GM12878 (cell line): ENCODE data around the gene TMEM255B. TPM values are rescaled to one million over a fixed set of nuclear protein-coding genes. Genes with fewer than 3 reads are reported as not detected.

Source experiments
- ATAC-seq: fragments of 200-7000 bp; cut with Tn5 transposase; 3 replicates; pipeline ENCODE4 v1.9.1; 2020; ENCODE audit warnings: mild to moderate bottlenecking, moderate library complexity
- BruUV-seq: library from RNA; stranded (reverse); fragments of 400-500 nt; replicated peaks from 2 replicates; lab custom pipeline; 2021; lab: Mats Ljungman, UMichigan
- CTCF ChIA-PET: fragments of 300-600 bp; sonication (Branson Sonifier 250); formaldehyde crosslinking; extraction: SDS; loops from one replicate; lab custom pipeline; 2021; ENCODE audit warnings: inconsistent platforms; lab: Yijun Ruan, JAX
- POLR2A ChIA-PET: fragments of 350-600 bp; formaldehyde crosslinking; extraction: SDS; loops from one replicate; lab custom pipeline; 2021; ENCODE audit warnings: inconsistent platforms; lab: Charles Lee
- RAD21 ChIA-PET: fragments of 300-600 bp; sonication (Branson Sonifier 250); formaldehyde crosslinking; loops from one replicate; lab custom pipeline; 2023; ENCODE audit warnings: antibody characterized with exemption; ENCODE audit not compliant: unreplicated experiment; lab: Charles Lee
- SMC1A ChIA-PET: fragments of 300-600 bp; sonication (Branson Sonifier 250); formaldehyde crosslinking; loops from one replicate; lab custom pipeline; 2023; ENCODE audit not compliant: unreplicated experiment, uncharacterized antibody; lab: Charles Lee
- DNase-seq: peaks from one replicate; pipeline ENCODE4 v3.0.0-alpha.2; 2011; ENCODE audit warnings: low read depth, low spot score
- FAIRE-seq: peaks from 3 replicates; lab custom pipeline; 2011; peaks lifted over from hg19 to GRCh38; lab: Jason Lieb, UNC
- H2AFZ ChIP-seq: 2 replicates; pipeline ENCODE4 v1.6.0; 2011; ENCODE audit warnings: low read depth, low read length, control low read depth; ENCODE audit not compliant: control insufficient read depth
- H3K27ac ChIP-seq: 2 replicates; pipeline ENCODE4 v1.5.1; 2011; ENCODE audit warnings: control low read depth; ENCODE audit not compliant: control insufficient read depth, insufficient read depth
- H3K27me3 ChIP-seq, 2 experiments: replicated peaks in 1 of 2; 2 replicates each; pipeline versions ENCODE4 v1.6.0 to v1.6.1; 2011; ENCODE audit warnings: low read length in 1 of 2; ENCODE audit not compliant: control insufficient read depth in 2 of 2, insufficient read depth in 2 of 2
- H3K36me3 ChIP-seq, 2 experiments: 2 replicates each; pipeline ENCODE4 v1.5.1; 2011; ENCODE audit warnings: low read length in 1 of 2; ENCODE audit not compliant: control insufficient read depth in 2 of 2, insufficient read depth in 2 of 2
- H3K4me1 ChIP-seq: 2 replicates; pipeline ENCODE4 v1.6.1; 2011; ENCODE audit warnings: mild to moderate bottlenecking, low read length, moderate library complexity, mixed read lengths; ENCODE audit not compliant: control insufficient read depth, insufficient read depth
- H3K4me2 ChIP-seq: 2 replicates; pipeline ENCODE4 v1.6.0; 2011; ENCODE audit warnings: control low read depth; ENCODE audit not compliant: control insufficient read depth, insufficient read depth
- H3K4me3 ChIP-seq: fragments of 200-600 bp; sonication (generic); 2 replicates; pipeline ENCODE4 v1.5.1; 2016
- H3K79me2 ChIP-seq: 2 replicates; pipeline ENCODE4 v1.6.0; 2011; ENCODE audit warnings: low read length; ENCODE audit not compliant: control insufficient read depth, insufficient read depth
- H3K9ac ChIP-seq: 2 replicates; pipeline ENCODE4 v1.8.0; 2011; ENCODE audit warnings: low read length, control low read depth, mixed read lengths; ENCODE audit not compliant: control insufficient read depth, insufficient read depth
- H3K9me3 ChIP-seq: replicated peaks from 3 replicates; pipeline ENCODE4 v1.5.1; 2011; ENCODE audit warnings: mild to moderate bottlenecking, low read length; ENCODE audit not compliant: control insufficient read depth, insufficient read depth
- H4K20me1 ChIP-seq: 2 replicates; pipeline ENCODE4 v1.6.0; 2011; ENCODE audit not compliant: control insufficient read depth, insufficient read depth
- CBX5 ChIP-seq: sonication (generic); IDR thresholded peaks from 2 replicates; pipeline ENCODE4 v1.6.1; 2016; ENCODE audit warnings: low read depth, moderate library complexity, mild to moderate bottlenecking, inconsistent platforms
- EZH2 ChIP-seq: IDR thresholded peaks from 2 replicates; pipeline ENCODE4 v1.6.1; 2012; ENCODE audit warnings: low read depth, mild to moderate bottlenecking, control low read depth, inconsistent platforms, low read length, borderline replicate concordance; ENCODE audit not compliant: control insufficient read depth
- HDAC6 ChIP-seq: fragments of 200-600 bp; sonication (generic); IDR thresholded peaks from one replicate; pipeline ENCODE4 v1.8.0; 2017; ENCODE audit warnings: antibody characterized with exemption; ENCODE audit not compliant: unreplicated experiment
- RB1 ChIP-seq: fragments of 450-650 bp; formaldehyde crosslinking; IDR thresholded peaks from 2 replicates; pipeline ENCODE4 v1.6.1; 2017; ENCODE audit warnings: mild to moderate bottlenecking, borderline replicate concordance
- SMAD5 ChIP-seq: IDR thresholded peaks from 2 replicates; pipeline ENCODE4 v1.6.1; 2016; ENCODE audit warnings: antibody characterized with exemption, low read depth
- SUZ12 ChIP-seq: fragments of 200-600 bp; sonication (generic); IDR thresholded peaks from one replicate; pipeline ENCODE4 v1.6.1; 2018; ENCODE audit warnings: antibody characterized with exemption, mild to moderate bottlenecking; ENCODE audit not compliant: unreplicated experiment
- TCF7 ChIP-seq: IDR thresholded peaks from 2 replicates; pipeline ENCODE4 v1.6.1; 2014; ENCODE audit warnings: antibody characterized with exemption, borderline replicate concordance
- WGBS: methylation state at CpG from one replicate; pipeline ENCODE4 v1.1.6; 2016; ENCODE audit warnings: low lambda C conversion rate; ENCODE audit not compliant: insufficient replicate concordance, insufficient coverage; ENCODE audit errors: missing lambda C conversion rate; 5-methylcytosine and 5-hydroxymethylcytosine counted together
- in situ Hi-C: fragments of 300-500 bp; cut with MboI; formaldehyde crosslinking; loops from 9 replicates; pipeline ENCODE4 v1.14.3; 2018; ENCODE audit warnings: mixed read lengths
- intact Hi-C: fragments of 100-400 bp; cut with micrococcal nuclease; formaldehyde crosslinking; loops from one replicate; pipeline ENCODE4 v1.14.2; 2022; ENCODE audit not compliant: unreplicated experiment
- polyA plus RNA-seq, 11 experiments: library from polyadenylated mRNA; depleted of rRNA in 4 of 11; unstranded in 6 of 11; stranded (reverse) in 5 of 11; fragments of >200 nt; fragmentation: Nextera tagmentation in 4 of 11; fragmentation: Illumina TruSeq in 1 of 11; extraction: Ambion mirVana in 4 of 11; extraction: Trizol in 1 of 11; gene quantifications; 1 replicate in 1 of 11; 2 replicates in 10 of 11; pipeline versions ENCODE4 v1.2.1 to v1.2.3, GENCODE V29; 2011 to 2016; ENCODE audit warnings: inconsistent platforms in 2 of 11, missing spikeins in 2 of 11, low read depth in 1 of 11
- total RNA-seq, 4 experiments: library from RNA; depleted of rRNA in 3 of 4; stranded (reverse); fragments of >200 nt in 3 of 4; fragmentation: Illumina TruSeq in 1 of 4; extraction: Trizol in 1 of 4; gene quantifications; 2 replicates each; pipeline versions ENCODE4 v1.2.1 to v1.2.3, GENCODE V29; 2013 to 2021

Gene TMEM255B
- total and polyA plus RNA-seq, 10 of the 15 experiments (the other 5 are each of a cell fraction or from before 2014, with no cell fraction given), result 0.04 to 0.62 (median 0.13) TPM; not detected in 3

DNA sequence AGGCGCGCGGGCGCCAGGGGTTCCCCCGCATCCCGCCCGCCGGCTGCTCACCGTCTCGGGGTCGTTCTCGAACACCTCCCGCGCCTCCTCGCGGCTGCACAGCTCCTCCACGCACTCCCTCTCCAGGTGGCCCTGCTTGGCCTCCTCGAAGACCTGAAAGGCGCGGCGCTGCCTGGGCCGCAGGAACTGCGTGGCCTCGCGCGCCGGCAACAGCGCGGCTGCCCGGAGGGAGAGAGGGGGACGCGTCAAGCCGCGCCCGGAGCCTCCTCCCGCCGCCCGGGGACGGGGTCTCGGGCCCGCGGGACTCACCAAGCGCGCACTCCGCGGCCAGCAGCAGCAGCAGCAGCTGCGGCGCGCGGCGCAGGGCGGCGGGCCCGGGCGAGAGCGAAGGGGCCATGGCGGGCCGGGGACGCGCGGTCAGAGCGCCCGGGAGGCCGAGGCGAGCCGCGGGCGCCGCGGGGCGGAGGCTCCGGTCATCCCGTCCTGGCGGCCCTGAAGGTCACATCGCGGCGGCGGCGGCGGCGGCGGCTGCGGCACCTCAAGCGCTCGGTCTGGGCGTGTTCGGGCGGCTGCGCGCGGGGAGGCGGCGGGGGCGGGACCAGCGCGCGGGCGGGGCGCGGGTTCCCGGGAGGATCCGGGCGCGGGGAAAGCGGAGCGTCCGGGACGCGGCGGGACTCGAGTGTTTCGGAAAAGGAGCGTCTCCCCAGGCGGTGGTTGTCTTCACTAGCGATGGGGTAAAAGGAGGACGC lies 104.7 kb downstream of the TMEM255B start, which contains the start of gene GAS6:
Gene GAS6 (minus strand): TSS at position 553 of the 749 bp plus-strand sequence. CDS start 156 bp downstream, at position 397.
- H3K27me3 ChIP-seq, result peaks cover 2 to 14% of the 10 kb centered on the region in 2 experiments
- ChIA-PET RAD21 (no interaction called here), POLR2A (no interaction called here), SMC1A (no interaction called here), CTCF (no interaction called here)
- in situ Hi-C loops (no loop called here), intact Hi-C loops (no loop called here)
- TF ChIP-seq SUZ12, result peak; percentile 83
- no peak for TF ChIP-seq SMAD5
- peak; percentile 81 for TF ChIP-seq HDAC6
- no peak for TF ChIP-seq RB1
- no peak for TF ChIP-seq TCF7
- 4% methylated on average over 56 of the region's 116 CpGs for WGBS
- H4K20me1 ChIP-seq, result no peaks in the 10 kb centered on the region
- H3K36me3 ChIP-seq, result no peaks in the 10 kb centered on the region
- no peak; the same call in 1 of the 3 replicates for ATAC-seq
- no peak for DNase-seq
- no peak within 1 kb of the TSS for H3K27ac ChIP-seq
- H3K9me3 ChIP-seq, result peaks cover 2% of the 10 kb centered on the region; the same call in 2 of the 3 replicates
- BruUV-seq, result no TSS peak
- no peaks in the 10 kb centered on the region for H3K4me1 ChIP-seq
- FAIRE-seq, result no peak
- H3K4me3 ChIP-seq, result peak within 1 kb of the TSS; percentile 57; the same call in 1 of the 2 replicates
- peak within 1 kb of the TSS; percentile 86 for H3K4me2 ChIP-seq
- no peaks in the 10 kb centered on the region for H3K79me2 ChIP-seq
- H3K9ac ChIP-seq, result no peak within 1 kb of the TSS
- peak within 1 kb of the TSS; percentile 17; the same call in 1 of the 2 replicates for H2AFZ ChIP-seq

DNA sequence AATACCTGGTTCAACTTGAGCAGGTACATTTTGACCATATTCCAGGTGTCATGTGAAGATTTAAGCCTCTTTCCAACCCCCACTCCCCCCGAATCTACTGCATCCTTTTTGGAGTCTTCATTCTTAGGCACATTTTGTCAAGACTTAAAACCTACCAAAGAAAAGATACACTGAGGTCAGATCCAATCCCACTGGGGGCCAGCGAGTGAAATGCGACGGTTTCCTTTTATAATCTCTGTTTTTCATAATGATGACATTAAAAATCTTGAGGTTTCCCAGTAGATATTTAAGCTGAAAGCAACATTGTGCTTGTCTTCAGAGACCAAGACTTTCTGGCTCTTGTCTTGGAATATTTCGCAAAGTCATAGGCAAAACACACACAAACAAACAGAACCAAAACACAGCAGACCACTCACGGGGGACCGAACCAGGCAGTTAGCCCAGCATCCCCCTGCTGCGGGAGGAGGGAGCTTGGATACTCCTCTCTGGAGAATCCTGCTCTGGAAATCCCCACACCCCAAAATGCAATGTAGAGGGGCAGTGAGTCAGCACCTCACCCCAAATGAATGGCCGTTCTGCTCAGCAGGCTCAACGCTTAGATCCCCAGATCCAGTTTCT lies 105.4 kb downstream of the TMEM255B start:
- intact Hi-C loops, result no loop called here
- no peak overlapping the region for H3K4me3 ChIP-seq
- 19% methylated on average over 10 of the region's 10 CpGs for WGBS
- H3K27me3 ChIP-seq, result peaks cover 2 to 14% of the 10 kb centered on the region in 2 experiments
- H3K4me1 ChIP-seq, result no peaks in the 10 kb centered on the region
- SMC1A ChIA-PET, result no interaction called here
- in situ Hi-C loops, result no loop called here
- BruUV-seq, result no TSS peak
- H3K9ac ChIP-seq, result no peak overlapping the region
- peaks cover 2% of the 10 kb centered on the region; the same call in 2 of the 3 replicates for H3K9me3 ChIP-seq
- no peak for DNase-seq
- CTCF ChIA-PET, result no interaction called here
- no peak overlapping the region for H2AFZ ChIP-seq
- no peaks in the 10 kb centered on the region for H3K79me2 ChIP-seq
- POLR2A ChIA-PET, result no interaction called here
- peak overlapping the region; percentile 33; the same call in 1 of the 2 replicates for H3K4me2 ChIP-seq
- no peaks in the 10 kb centered on the region for H3K36me3 ChIP-seq
- ATAC-seq, result no peak
- no peak overlapping the region for H3K27ac ChIP-seq
- TF ChIP-seq EZH2, result peak; percentile 55; the same call in 1 of the 2 replicates
- peak; percentile 20 for TF ChIP-seq SUZ12
- no peak for TF ChIP-seq CBX5
- no peak for FAIRE-seq
- RAD21 ChIA-PET, result no interaction called here
- H4K20me1 ChIP-seq, result no peaks in the 10 kb centered on the region
